OCI-LY7 (cell line): ENCODE measurements around the gene TSNAXIP1.

ENCODE experiments used
- CTCF ChIP-seq: fragments of 200-600 bp; sonication (generic); conservative IDR thresholded peaks from 2 replicates; pipeline ENCODE4 v1.5.1; 2014; ENCODE audit warnings: mild to moderate bottlenecking, antibody characterized with exemption, low read length, moderate library complexity, mixed read lengths
- EZH2phosphoT487 ChIP-seq: fragments of 200-600 bp; sonication (generic); IDR thresholded peaks from 2 replicates; pipeline ENCODE4 v1.6.1; 2018; ENCODE audit warnings: low read depth, borderline replicate concordance, mild to moderate bottlenecking, mixed run types, antibody characterized with exemption, low read length, moderate library complexity, mixed read lengths

GRCh38 chr16:67872131-67872630 lies 65.5 kb downstream of the TSNAXIP1 start:
- TF ChIP-seq CTCF (no peak), EZH2phosphoT487 (no peak)
